ENCODE results near the gene KCNV2. TPM values are rescaled to one million over a fixed set of nuclear protein-coding genes. Genes with fewer than 3 reads are reported as not detected.

Gene KCNV2
- total RNA-seq, 3 donors from 2014 or later (not counting 1 experiment from before 2014, with no cell fraction given) = not detected

DNA sequence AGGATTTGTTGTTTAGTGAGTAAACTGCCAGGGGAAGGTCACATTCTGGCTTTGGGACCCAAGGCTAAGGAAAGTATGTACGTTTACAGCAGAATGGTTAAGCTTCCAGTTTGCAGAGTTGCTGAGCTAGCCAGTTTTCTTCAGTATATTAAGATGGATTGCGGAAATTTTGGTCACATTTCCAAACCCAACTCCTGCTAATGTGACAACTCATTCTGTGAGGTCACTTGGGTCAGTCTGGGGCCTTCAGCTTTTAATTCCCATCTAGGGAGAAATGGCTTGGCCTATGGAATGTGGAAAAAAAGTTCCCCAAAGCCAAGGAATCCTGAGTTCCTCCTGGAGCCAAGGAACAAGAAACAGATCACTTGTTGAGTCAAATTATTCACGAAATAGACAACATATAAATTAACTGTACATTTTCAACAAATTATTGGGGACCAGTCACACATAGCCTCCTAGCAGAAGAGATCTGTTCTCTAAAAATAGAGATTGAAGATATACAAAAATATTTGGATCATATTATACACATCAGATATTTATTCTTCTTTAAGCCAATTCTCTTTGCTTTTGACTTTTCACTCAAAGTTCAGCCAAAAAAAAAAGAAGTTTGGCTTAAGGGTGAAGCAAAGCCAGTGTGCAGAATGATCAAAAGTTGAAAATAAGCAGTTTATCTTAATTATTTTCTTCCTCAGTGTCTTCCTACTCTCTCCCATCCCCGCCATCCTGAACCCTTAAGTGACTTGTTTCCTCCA is 8.8 kb downstream of the KCNV2 start:
- Mint-ChIP-seq H3K36me3 (no peaks in the 10 kb centered on the region), H3K4me1 (peaks cover 6% of the 10 kb centered on the region in 2 donors), H3K27ac (no peak overlapping the region), H3K27me3 (ENCODE audit: low read depth in 2 of 2) (no peaks in the 10 kb centered on the region), H3K4me3 (no peak overlapping the region), H3K9me3 (no peaks in the 10 kb centered on the region)
- H3K36me3 ChIP-seq (ENCODE audit: control insufficient read depth, insufficient read depth, low read length) = no peaks in the 10 kb centered on the region
- H3K4me1 ChIP-seq (ENCODE audit: control insufficient read depth, insufficient read depth, low read length) = peaks cover 3% of the 10 kb centered on the region
- TF ChIP-seq, protein P1, sequence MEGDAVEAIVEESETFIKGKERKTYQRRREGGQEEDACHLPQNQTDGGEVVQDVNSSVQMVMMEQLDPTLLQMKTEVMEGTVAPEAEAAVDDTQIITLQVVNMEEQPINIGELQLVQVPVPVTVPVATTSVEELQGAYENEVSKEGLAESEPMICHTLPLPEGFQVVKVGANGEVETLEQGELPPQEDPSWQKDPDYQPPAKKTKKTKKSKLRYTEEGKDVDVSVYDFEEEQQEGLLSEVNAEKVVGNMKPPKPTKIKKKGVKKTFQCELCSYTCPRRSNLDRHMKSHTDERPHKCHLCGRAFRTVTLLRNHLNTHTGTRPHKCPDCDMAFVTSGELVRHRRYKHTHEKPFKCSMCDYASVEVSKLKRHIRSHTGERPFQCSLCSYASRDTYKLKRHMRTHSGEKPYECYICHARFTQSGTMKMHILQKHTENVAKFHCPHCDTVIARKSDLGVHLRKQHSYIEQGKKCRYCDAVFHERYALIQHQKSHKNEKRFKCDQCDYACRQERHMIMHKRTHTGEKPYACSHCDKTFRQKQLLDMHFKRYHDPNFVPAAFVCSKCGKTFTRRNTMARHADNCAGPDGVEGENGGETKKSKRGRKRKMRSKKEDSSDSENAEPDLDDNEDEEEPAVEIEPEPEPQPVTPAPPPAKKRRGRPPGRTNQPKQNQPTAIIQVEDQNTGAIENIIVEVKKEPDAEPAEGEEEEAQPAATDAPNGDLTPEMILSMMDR (IDR thresholded peaks at IDR 0.05) = no peak
- H3K4me3 ChIP-seq (ENCODE audit: low read length) = no peak overlapping the region
- DNase-seq (no peak), ATAC-seq (no peak)
- no peak overlapping the region for H3K27ac ChIP-seq (ENCODE audit: low read length)
- no peaks in the 10 kb centered on the region for H3K27me3 ChIP-seq (ENCODE audit: control insufficient read depth, insufficient read depth, low read length)
- intact Hi-C loops (cut with micrococcal nuclease) = loop anchor here (5.0 to 10.0 kb wide), 4 partner anchors 149 to 499 kb away; no protein-coding TSS in a partner anchor
- WGBS (ENCODE audit: insufficient coverage) = 98% methylated on average over 3 of the region's 4 CpGs
- H3K9me3 ChIP-seq (ENCODE audit: control insufficient read depth, insufficient read depth, low read length) = no peaks in the 10 kb centered on the region

DNA sequence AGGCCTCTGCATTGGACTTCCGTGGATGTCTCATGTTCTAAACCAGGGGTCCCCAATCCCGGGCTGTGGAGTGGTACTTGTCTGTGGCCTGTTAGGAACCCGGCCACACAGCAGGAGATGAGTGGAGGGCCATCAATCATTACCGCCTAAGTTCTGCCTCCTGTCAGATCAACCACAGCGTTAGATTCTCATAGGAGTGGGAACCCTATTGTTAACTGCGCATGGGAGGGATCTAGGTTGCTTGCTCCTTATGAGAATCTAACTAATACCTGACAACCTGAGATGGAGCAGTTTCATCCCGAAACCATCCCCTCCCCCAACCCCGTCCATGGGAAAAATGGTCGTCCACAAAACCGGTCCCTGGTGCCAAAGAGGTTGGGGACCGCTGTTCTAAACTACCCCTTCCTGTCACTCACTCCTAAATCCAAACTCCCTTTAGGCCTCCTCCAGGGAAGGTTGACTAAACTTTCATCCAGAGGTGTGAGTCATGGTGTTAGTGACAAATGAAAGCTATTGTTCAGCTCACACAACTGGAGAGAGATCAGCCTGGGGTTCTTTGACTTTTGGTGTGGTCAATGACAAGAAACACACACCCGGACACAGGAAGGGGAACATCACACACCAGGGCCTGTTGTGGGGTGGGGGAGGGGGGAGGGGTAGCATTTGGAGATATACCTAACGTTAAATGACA is 9.5 kb downstream of the KCNV2 start:
- Histone ChIP-seq H3K27me3 (ENCODE audit: control insufficient read depth, insufficient read depth, low read length) (no peaks in the 10 kb centered on the region), H3K36me3 (ENCODE audit: control insufficient read depth, insufficient read depth, low read length) (no peaks in the 10 kb centered on the region), H3K4me1 (ENCODE audit: control insufficient read depth, insufficient read depth, low read length) (peaks cover 3% of the 10 kb centered on the region), H3K4me3 (ENCODE audit: low read length) (no peak overlapping the region), H3K27ac (ENCODE audit: low read length) (no peak overlapping the region), H3K9me3 (ENCODE audit: control insufficient read depth, insufficient read depth, low read length) (no peaks in the 10 kb centered on the region)
- Mint-ChIP-seq H3K36me3 (no peaks in the 10 kb centered on the region), H3K27me3 (ENCODE audit: low read depth in 2 of 2) (no peaks in the 10 kb centered on the region), H3K27ac (no peak overlapping the region), H3K4me1 (peaks cover 6% of the 10 kb centered on the region in 2 donors), H3K9me3 (no peaks in the 10 kb centered on the region), H3K4me3 (no peak overlapping the region)
- intact Hi-C loops (cut with micrococcal nuclease) = loop anchor here (5.0 to 10.0 kb wide), 4 partner anchors 149 to 499 kb away; no protein-coding TSS in a partner anchor
- 86% methylated on average over 12 of the region's 13 CpGs for WGBS (ENCODE audit: insufficient coverage)
- ATAC-seq (no peak), DNase-seq (no peak)
- TF ChIP-seq, protein P1 (IDR thresholded peaks at IDR 0.05) = no peak

DNA sequence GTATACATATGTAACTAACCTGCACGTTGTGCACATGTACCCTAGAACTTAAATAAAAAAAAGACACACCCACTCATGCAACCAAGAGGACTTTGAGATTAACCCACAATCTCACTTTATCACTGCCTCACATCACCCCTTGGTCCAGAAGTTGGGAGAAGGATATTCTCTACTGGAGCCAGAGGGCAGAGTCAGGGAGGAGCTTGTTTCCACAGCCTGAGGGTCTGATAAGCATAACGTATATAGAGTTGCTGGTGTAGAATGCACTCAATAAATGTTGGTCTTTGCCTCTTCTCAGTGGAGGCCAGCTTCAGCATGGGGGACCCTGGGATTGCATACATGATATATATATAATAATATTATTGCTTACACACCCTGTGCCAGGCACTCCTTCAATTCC is 10.1 kb downstream of the KCNV2 start:
- TF ChIP-seq, protein P1 (IDR thresholded peaks at IDR 0.05) = no peak
- peaks cover 6% of the 10 kb centered on the region in 2 donors for H3K4me1 Mint-ChIP-seq
- H3K36me3 Mint-ChIP-seq = no peaks in the 10 kb centered on the region
- H3K9me3 Mint-ChIP-seq = no peaks in the 10 kb centered on the region
- no peak for ATAC-seq
- no peaks in the 10 kb centered on the region for H3K27me3 Mint-ChIP-seq (ENCODE audit: low read depth in 2 of 2)
- intact Hi-C loops (cut with micrococcal nuclease) = loop anchor here (5.0 to 10.0 kb wide), 4 partner anchors 150 to 500 kb away; no protein-coding TSS in a partner anchor
- no peak for DNase-seq
- Histone ChIP-seq H3K4me3 (ENCODE audit: low read length) (no peak overlapping the region), H3K9me3 (ENCODE audit: control insufficient read depth, insufficient read depth, low read length) (no peaks in the 10 kb centered on the region), H3K27me3 (ENCODE audit: control insufficient read depth, insufficient read depth, low read length) (no peaks in the 10 kb centered on the region), H3K27ac (ENCODE audit: low read length) (no peak overlapping the region), H3K36me3 (ENCODE audit: control insufficient read depth, insufficient read depth, low read length) (no peaks in the 10 kb centered on the region), H3K4me1 (ENCODE audit: control insufficient read depth, insufficient read depth, low read length) (peaks cover 3% of the 10 kb centered on the region)
- no peak overlapping the region for H3K4me3 Mint-ChIP-seq
- H3K27ac Mint-ChIP-seq = no peak overlapping the region
- 86% methylated on average over 2 of the region's 2 CpGs for WGBS (ENCODE audit: insufficient coverage)

Measured in natural killer cell (primary cell).